GM21737 (cell line): ENCODE measurements around the gene C1orf198.

Experiments used
- ATAC-seq: cut with Tn5 transposase; IDR thresholded peaks from one replicate; pipeline ENCODE4 v1.9.1; 2021; ENCODE audit warnings: mild to moderate bottlenecking, moderate library complexity; ENCODE audit not compliant: unreplicated experiment

Gene C1orf198

DNA sequence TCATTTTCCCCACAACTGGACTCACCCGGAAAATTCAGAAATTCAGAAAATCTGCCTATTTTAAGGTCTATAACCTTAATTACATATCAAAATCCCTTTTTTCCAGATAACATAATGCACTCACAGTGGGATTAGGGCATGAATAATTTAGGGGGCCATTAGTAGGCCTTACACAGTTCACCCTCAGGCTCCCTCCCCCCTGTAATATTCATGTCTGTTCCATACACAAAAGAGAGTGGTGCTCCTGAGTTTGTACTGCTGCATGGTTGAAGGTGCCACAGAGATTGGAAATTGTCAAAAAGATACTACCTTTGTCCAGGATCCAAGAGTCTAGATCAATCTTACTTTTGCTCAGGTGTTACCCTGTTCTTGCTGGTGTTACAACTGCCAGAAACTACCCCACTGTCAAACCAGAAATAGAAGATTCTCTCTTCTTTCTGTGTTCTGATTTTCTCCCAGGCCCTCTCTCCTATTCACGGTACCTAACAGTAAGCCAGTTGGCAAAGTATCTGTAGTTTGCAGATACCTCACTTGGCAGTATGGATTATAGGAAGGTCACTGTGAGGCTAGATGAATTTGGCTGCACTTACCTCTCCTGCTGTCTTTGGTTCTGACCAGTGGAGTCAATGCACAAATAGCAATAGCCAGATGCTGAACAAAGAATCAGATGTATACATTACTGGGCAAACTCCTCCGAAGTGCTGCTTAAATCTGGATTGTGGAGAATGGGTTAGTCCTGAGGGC, 53.2 kb downstream of the C1orf198 start:
- ATAC-seq: no peak

GRCh38 chr1:230812568-230812967, 55.8 kb downstream of the C1orf198 start:
- no peak for ATAC-seq

DNA sequence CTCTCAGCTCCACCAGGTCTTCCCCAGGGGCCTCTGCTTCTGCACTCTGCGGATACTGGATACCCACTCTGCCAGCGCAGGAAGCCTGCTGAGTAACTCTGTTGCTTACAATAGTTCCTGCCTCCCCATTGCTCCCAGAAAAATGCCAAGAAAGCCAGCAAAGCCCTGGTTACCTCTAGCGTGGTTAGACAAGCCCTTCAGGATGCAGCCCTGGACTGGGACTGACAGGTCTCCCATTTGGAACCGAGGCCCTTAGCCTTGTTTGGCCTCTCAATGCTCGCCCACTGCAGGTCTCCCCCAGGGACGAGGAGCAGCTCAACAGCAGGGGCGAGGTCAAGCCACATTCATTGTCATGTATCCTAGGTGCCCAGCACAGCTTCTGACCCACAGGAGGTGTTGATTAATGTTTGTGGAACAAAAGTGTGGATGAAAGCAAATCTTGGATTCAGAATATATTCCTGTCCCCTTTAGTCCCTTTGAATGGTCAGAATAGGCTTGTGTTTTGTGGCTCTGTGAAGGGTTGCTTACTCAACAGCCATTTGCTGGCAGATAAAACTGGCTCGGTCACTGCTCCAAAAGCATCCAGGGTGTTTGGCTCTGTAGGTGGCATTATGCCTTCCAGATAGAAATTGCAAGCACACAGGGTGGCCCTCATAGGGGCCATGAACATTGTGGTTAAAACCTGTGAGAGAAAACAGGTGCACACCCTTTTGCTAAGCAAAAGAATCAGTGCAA, 58.9 kb downstream of the C1orf198 start:
- ATAC-seq: no peak

GRCh38 chr1:230808281-230808872, 59.9 kb downstream of the C1orf198 start:
- ATAC-seq: no peak

- ATAC-seq: no peak
These were observed 60.6 kb downstream of the C1orf198 start for GRCh38 chr1:230807561-230808280.

DNA sequence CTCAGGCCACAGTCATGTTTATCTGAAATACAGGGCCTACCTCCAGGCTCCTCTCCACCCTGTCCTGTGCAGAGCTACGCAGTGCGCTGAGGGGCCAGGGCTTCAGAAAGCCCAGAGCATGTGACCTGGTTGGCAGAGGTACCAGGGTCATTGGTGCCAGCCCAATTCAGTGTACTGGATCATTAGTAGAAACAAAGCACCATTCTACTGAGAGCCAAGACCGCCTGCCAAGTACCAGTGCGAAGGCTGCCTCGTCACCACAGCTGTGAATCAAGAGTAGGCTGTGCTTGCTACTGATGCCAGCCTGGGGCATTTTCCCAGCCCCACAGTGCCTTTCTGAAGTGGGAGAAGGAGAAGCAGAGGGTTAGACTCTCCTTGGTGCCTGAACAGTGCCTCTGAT, 61.3 kb downstream of the C1orf198 start:
- no peak for ATAC-seq

- ATAC-seq: no peak
These were observed 61.8 kb downstream of the C1orf198 start for GRCh38 chr1:230806552-230806951.

- ATAC-seq: no peak
These were observed 63.9 kb downstream of the C1orf198 start for GRCh38 chr1:230804396-230804795.

DNA sequence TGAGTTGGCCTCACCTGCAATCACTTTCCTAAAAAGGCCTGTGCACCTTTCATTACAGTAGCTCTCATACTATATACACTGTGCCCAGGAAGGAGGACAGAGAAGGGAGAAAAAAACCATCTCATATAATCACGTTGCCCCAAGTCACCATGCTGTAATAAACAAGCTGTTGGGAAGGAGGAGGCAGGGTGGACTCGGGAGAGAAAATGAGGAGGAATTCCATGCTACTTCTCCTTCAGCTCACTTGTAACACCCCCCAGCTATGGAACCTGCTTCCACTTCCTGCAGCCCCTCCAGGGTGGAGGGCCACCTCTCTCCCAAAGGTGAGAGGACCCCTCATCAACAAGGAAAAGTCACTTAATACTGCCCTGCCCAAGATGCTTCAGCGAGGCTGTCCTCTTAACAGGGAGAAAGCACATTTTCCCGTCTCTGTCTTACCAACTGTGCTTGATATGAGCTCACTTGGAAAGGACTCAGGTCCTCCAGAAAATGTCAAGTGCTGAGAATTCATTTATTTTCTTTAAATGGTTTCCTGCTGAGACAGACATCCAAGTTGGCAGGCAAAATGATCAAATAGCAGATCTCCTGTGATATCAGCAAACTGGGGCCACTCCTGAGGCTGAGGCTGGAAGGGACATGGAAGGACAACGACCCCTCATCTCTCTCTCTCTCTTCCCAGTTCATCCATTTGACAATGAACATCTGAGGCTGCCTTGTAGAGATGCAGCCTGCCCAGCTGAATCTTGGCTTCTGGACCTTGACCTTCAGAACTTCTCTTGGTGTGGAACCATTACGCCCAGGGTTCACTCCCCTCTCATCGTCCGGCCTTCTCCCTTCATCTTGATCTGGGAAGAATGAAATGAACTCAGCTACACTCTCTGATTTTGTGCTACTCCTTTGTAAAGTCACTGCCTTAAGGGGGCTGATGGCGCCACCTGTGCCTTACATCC, 67.2 kb downstream of the C1orf198 start:
- no peak for ATAC-seq

DNA sequence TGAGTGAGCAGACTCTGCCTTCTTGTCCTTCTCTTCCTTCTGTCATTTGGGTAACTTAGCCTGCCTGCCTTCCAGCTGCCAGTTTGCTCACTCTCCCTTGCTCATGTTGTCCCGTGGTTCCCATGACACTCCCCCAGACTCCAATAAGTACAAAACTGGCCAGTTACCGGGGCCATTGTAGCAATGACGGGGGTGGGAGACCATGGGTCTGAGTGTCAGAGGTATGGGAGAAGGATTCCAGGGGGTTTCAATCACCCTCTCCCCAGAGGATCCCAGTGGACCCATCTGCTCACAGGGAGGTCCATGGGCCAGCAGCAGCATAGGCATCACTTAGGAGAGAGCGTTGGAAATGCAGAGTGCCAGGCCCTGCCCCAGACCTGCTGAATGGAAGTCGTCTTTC, 69.8 kb downstream of the C1orf198 start:
- no peak for ATAC-seq

DNA sequence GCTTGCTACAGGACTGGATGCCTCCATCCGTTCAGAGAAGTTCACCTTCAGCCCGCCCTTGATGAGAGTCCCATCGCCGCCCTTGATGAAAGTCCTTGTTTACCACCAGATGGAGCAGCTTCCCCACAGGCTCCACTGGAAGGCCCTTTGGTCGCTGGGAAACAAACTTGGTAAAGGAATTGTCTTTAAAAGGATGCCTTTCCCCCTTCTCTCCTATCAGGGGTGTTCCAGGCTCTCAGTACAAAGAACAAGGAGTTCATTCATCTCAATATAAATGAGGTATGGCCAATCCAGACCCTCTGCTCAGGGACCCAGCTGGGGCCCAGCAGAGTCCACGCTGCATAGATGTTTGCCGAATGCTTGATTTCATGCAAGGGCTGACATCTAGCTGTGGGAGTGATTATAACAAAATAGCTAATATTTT, 70.4 kb downstream of the C1orf198 start:
- ATAC-seq: no peak

- no peak for ATAC-seq
These were observed 70.9 kb downstream of the C1orf198 start for GRCh38 chr1:230797376-230797920.

- no peak for ATAC-seq
These were observed 71.7 kb downstream of the C1orf198 start for GRCh38 chr1:230796626-230797025.

DNA sequence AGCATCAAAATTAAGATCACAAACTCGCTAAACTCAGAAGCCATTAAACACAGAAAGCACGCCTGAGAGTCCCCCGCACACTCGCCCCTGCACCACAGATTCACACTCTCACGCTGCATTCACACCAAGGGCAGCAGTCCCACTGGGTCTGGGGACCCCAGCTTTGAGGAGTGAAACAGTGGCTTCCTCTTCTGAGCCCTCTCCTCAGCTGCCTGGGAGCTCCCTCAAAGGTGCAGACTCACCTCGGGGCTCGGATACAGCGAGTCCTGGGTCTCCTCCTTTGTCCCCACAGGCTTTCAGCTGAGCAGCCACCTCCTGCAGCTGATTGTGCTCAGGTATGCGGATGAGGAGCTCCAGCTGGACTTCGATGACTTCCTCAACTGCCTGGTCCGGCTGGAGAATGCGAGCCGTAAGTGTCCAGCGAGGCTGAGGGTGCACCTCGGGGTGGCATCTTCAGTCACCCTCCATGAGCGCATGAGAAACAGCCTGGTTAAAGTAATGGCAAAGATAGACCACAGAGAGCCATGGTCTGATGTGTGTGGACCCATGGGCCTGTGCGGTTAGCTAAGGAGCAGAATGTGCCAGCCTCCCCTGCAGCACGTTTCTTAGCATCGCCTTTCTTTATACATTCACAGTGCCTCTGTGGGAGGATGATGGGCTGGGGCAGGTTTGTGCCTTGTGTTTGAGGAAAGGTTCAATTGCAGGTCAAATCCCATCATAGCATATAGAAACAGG, 73.3 kb downstream of the C1orf198 start:
- ATAC-seq: no peak

DNA sequence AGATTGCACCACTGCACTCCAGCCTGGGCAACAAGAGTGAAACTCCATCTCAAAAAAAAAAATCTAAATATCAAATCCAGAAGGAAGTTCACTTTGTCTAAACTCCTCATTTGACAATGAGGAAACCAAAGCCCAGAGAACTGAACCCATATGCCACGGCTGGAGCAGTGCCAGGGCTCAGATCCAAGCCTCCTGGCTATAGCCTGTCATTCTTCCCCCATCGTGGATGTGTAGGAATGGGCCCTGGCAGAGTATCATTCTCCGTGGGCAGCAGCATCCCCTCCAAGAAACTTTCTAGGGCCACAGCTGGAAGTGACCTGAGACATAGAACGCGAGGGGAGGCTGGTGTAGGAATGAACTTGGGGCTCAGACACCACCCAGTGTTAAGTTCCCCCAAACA, 73.9 kb downstream of the C1orf198 start:
- no peak for ATAC-seq

DNA sequence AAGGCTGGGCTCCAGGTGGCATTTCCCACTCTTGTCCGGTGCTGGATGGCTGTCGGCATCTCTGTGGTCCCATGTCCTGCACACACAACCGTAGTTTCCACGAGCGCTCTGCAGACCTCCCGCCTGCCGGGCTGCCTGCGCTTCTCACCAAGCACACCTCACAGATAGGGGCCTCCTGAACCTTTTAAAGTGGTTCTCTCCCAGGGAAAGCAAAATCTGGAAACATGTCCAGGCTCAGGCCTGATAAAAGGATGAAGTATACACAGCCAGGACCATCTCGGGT, 74.9 kb downstream of the C1orf198 start:
- no peak for ATAC-seq

DNA sequence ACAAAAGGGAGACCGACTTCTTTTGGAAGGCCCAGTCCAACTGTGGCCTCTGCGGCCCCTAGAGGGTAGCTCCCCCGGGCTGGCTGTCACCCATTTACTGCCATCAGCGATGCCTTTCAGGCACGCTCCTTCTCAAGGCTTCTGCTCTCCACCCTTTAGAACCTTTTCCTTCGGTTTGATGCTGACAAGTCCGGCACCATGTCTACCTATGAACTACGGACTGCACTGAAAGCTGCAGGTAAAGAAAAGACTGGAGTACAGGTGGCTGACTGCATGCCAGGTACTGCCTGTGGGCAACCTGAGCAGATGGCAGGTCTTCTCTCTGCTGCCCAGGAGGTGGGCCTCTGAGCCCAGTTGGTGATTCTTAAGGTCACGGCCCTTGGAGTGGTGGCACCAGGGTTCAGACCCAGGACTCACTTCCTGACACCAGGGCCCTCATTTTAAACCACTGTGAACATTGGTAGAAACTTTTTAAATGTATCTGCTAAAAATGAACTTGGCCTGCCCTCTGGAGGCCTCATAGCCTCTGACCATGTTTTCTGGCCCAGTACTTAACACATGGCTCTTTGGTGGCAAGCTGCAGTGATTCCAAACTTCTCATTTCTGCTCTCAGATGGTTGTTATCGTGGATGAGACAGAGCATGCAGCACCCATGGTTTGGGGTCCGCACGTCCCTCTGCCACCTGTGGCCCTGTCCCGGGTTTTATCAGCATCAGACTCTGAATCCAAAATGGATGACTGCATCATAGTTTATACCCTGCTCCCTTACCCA, 75.4 kb downstream of the C1orf198 start:
- ATAC-seq: no peak

DNA sequence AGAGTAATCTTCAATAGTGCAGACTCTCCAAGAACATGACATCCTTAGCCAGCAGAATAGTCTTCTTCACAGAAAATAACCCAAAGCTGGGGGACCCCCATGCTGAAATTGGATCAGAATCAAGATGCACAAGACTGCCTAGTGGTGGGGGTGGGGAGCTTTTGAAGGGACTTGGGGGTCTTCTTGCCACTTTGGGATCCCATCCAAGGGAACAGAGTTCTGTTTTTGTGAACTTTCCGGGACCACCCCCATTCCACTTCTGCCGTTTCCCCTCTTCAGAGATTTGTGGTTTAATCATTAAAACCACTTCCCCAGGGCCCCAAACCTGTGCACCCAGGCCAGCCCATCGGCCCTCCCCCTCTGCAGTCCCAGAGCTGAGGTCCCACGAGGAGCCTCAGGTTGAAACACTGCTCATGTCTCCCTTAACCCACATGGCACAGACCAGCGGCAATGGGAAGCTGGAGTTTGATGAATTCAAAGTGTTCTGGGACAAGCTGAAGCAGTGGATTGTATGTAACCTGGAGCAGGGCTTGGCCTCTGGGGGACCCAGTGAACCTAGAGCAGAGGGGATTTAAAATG, 76.2 kb downstream of the C1orf198 start:
- no peak for ATAC-seq
